Esophagus squamous epithelium (tissue), 4 donors: Measurements from ENCODE around the gene PAK1.

ENCODE experiments used
- CTCF ChIP-seq, 6 experiments: fragments of 450-650 bp in 4 of 6; fragments of 200-600 bp in 2 of 6; sonication (generic) in 2 of 6; IDR thresholded peaks; one replicate each; pipeline ENCODE4 v1.5.1; 2016 to 2019; ENCODE audit warnings: antibody characterized with exemption in 6 of 6, mild to moderate bottlenecking in 4 of 6, moderate library complexity in 4 of 6
- POLR2A ChIP-seq, 4 donors: fragments of 450-650 bp; IDR thresholded peaks; one replicate each; pipeline ENCODE4 v1.6.1; 2017; ENCODE audit warnings: antibody characterized with exemption in 4 of 4, mild to moderate bottlenecking in 4 of 4, moderate library complexity in 3 of 4

GRCh38 chr11:77495526-77495925 lies 21.6 kb upstream of the PAK1 start:
- TF ChIP-seq CTCF (IDR thresholded peaks at IDR 0.05) = no peak
- TF ChIP-seq POLR2A (IDR thresholded peaks at IDR 0.05) = no peak
